Fibroblast of villous mesenchyme (primary cell): ENCODE measurements around the gene USP13. TPM values are rescaled to one million over a fixed set of nuclear protein-coding genes. Genes with fewer than 3 reads are reported as not detected.

ENCODE experiments used
- DNase-seq: peaks from one replicate; pipeline ENCODE4 v3.0.0-alpha.2; 2010; ENCODE audit warnings: low read depth
- H3K4me3 ChIP-seq: 2 replicates; pipeline ENCODE4 v1.5.1; 2011; ENCODE audit warnings: low read depth, mild to moderate bottlenecking, low read length
- total RNA-seq: library from RNA; depleted of rRNA; stranded (reverse); fragments of >200 nt; gene quantifications from 2 replicates; pipeline ENCODE4 v1.2.3, GENCODE V29; 2012
- TF ChIP-seq, protein P1 (sequence below): IDR thresholded peaks from 2 replicates; pipeline ENCODE4 v1.5.1; 2012; ENCODE audit warnings: low read depth, mild to moderate bottlenecking, low read length; ENCODE audit not compliant: insufficient read depth

USP13 gene
- total RNA-seq, 1 donor, result 7.8 TPM

- TF ChIP-seq, protein P1, sequence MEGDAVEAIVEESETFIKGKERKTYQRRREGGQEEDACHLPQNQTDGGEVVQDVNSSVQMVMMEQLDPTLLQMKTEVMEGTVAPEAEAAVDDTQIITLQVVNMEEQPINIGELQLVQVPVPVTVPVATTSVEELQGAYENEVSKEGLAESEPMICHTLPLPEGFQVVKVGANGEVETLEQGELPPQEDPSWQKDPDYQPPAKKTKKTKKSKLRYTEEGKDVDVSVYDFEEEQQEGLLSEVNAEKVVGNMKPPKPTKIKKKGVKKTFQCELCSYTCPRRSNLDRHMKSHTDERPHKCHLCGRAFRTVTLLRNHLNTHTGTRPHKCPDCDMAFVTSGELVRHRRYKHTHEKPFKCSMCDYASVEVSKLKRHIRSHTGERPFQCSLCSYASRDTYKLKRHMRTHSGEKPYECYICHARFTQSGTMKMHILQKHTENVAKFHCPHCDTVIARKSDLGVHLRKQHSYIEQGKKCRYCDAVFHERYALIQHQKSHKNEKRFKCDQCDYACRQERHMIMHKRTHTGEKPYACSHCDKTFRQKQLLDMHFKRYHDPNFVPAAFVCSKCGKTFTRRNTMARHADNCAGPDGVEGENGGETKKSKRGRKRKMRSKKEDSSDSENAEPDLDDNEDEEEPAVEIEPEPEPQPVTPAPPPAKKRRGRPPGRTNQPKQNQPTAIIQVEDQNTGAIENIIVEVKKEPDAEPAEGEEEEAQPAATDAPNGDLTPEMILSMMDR, result no peak
- peak; percentile 49 for DNase-seq
Measured at GRCh38 chr3:179796421-179796820, 143.6 kb downstream of the USP13 start.

DNA sequence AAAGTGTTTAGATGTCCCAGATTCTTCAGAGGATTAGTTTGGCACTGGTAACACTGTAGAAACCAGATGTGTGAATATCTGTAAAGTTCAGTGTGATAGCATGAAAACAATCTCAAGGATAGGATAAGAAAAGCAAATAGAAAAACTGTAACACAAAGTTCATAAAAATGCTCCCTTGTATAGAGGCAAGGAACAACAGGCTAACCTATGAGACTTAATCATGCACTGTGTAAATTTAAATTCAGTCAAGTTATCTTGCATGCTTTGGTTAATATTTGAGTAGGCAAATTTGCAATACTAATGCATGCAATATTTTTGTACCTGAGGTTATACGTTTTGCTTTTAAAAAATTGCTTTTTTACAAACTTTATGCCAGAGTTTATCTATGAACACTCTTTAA, 144.4 kb downstream of the USP13 start:
- TF ChIP-seq, protein P1, result no peak
- DNase-seq, result peak; percentile 36
- no peak overlapping the region for H3K4me3 ChIP-seq

More at GRCh38 chr3:179796421-179796820, 143.6 kb downstream of the USP13 start:
- no peak overlapping the region for H3K4me3 ChIP-seq

DNA sequence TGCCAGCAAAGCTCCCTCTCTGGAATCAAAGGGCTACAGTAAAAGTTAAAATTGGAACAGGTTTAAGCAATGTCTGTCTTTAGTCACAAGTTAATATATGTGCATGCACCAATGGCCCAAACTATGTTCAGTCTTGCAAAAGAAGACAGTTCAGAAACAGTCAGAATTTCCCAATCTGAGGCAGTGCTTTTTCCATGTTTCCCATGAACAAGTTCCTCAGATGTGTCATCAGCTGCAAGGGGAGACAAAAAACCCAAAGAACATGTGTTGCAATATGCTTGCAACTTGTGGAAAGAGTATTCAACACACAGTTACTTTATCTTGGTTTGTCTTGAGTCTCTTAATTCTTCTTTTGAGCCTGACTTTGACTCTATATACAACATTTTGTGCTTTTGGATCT, 148.4 kb downstream of the USP13 start:
- no peak overlapping the region for H3K4me3 ChIP-seq
- peak; percentile 98 for DNase-seq
- TF ChIP-seq, protein P1, result no peak

DNA sequence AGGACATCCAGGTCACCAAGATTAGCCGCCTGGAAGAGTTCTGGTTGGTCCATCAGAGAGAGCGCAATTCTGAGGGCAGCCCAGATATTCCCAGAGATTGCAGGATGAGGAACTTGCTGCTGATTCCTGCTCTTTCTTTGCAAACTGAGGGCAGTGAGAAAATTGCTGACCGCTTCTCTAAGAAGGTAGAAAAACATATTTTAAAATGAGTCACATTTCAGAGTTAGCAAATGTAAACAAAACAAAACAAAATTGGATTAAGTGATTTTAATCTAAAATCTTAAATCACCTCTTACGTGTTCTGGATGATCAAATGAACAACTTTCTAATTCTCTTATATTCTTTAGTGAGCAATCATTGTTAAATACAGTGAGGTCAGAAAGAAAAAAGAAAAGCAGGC, 149.0 kb downstream of the USP13 start:
- TF ChIP-seq, protein P1, result no peak
- peak; percentile 31 for DNase-seq
- H3K4me3 ChIP-seq, result no peak overlapping the region

- H3K4me3 ChIP-seq, result no peak overlapping the region
- DNase-seq, result peak; percentile 44
- TF ChIP-seq, protein P1, result no peak
Measured at GRCh38 chr3:179806177-179806576, 153.3 kb downstream of the USP13 start.

- H3K4me3 ChIP-seq, result no peak overlapping the region
Measured at GRCh38 chr3:179807588-179807987, 154.7 kb downstream of the USP13 start.

GRCh38 chr3:179809639-179810038, 156.8 kb downstream of the USP13 start:
- DNase-seq, result no peak
- no peak overlapping the region for H3K4me3 ChIP-seq
- TF ChIP-seq, protein P1, result no peak

More at GRCh38 chr3:179807588-179807987, 154.7 kb downstream of the USP13 start:
- TF ChIP-seq, protein P1, result no peak
- no peak for DNase-seq
